Right renal pelvis (tissue), 4 donors: ENCODE measurements around the gene EPHA5. TPM values are rescaled to one million over a fixed set of nuclear protein-coding genes. Genes with fewer than 3 reads are reported as not detected.

Experiments used
- DNase-seq, 4 donors: peaks; one replicate each; pipeline ENCODE4 v3.0.0-alpha.2; 2013; ENCODE audit warnings: low read depth in 4 of 4, low spot score in 3 of 4, missing footprints in 1 of 4
- polyA plus RNA-seq, 4 donors: library from polyadenylated mRNA; unstranded; fragments of 120-200 nt; gene quantifications; one replicate each; pipeline ENCODE4 v1.2.1, GENCODE V29; 2013; ENCODE audit not compliant: insufficient read length in 4 of 4

Gene EPHA5
- polyA plus RNA-seq: under 1 TPM; 0.40 to 0.67 (median 0.57) TPM

GRCh38 chr4:65670331-65671031 is at the start of gene EPHA5:
TSS of gene EPHA5 (minus strand) at chr4:65670489. CDS start at chr4:65669742, 747 bp downstream.
- peak; percentile 49 to 64 (median 59) for DNase-seq

- DNase-seq: no peak
Measured at GRCh38 chr4:65719635-65720034, 49.3 kb upstream of the EPHA5 start.

DNA sequence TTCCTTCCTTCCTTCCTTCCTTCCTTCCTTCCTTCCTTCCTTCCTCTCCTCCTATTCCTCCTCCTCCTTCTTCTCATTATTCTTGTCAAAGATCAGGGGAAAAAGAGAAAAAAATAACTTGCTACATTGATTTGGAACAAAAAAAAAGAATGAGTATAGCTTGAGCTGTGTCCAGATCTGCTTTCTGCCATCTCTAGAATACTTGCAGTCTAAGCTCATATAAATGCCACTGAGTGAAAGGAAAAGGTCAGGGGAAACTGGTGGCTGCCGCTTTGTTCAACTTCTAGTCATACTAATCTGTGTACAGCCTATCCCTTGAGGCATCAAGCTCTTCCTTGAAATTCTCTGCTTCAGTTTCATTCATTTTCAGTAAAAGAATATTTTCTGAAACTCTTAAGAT is 28.3 kb upstream of the EPHA5 start:
- no peak for DNase-seq

DNA sequence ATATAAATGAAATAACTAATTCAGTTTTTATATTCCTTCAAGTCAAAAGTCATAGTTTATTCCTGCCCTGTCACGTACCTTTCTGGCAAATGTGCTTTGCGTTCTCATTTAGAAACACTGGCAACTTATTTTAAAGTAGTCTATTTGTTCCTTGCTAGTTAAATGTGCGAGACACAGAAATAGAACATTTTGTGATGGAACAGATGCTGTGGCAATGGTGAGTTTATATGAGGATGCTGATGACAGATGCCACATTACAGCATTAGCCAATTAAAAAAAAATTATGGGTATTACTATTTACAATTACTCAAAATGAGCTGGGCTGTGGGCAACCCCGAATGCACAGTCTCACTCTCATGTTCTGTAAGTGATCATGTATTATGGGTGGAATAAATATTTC is 26.1 kb upstream of the EPHA5 start:
- no peak for DNase-seq

GRCh38 chr4:65671372-65671771 is 1.1 kb upstream of the EPHA5 start:
- DNase-seq: no peak

DNA sequence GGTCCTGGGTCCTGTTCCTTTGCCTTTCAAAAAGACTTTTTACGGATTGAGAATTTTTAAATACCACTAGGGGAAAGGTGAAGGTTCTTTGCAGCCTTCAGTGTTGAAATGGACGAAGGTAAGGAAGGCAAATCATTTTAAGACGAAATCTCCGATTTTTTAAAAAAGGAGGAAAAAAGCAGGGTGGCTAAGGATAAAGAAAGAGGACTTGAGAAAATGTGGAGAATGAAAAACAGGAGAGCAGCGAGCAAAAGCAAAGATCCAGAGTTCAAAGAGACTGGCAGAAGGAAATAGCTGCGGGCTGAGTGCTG is 314 bp downstream of the EPHA5 start:
- no peak for DNase-seq

DNA sequence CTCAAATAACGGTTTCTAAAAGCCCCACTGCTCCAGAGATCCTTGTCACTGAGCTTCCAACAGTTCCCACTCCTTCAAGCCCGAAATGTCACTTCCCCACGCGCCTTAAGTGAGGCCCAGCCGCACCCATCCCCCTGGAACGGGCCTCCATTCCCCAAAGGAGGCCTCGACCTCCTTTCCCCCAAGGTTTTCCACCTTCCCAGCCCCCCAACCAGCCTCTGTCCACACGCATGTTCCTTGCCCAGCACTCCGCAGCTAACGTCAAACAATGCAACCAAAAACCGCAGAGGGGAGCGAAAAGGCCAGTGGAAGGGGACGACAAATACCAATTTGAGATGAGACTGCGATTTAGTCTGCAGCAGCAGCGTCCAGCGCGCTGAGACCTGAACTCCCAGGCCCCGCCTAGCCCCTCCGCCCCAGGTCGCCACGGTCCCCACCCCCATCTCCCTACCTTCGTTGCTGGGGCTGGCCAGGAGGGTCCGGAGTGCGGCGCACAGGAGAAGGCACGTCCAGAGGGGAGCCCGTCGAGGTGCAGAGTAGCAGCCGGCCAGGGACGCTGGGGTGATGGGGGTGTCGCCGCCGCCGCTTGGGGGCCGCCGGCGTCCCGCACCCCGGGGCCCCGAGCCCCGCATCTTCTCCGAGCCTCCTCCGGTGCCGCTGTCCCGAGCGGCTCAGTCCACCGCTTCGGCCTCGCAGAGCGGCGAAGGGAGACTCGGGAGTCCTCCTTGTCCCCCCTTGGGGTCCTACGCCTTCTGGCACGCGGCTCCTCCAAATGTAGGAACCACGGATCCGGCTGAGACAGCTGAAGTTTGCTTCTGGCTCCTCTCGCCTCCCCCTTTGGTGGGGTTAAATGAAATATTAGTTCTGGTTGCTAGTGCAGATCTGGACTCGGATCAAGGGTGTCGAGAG is 924 bp downstream of the EPHA5 start:
- no peak for DNase-seq

DNA sequence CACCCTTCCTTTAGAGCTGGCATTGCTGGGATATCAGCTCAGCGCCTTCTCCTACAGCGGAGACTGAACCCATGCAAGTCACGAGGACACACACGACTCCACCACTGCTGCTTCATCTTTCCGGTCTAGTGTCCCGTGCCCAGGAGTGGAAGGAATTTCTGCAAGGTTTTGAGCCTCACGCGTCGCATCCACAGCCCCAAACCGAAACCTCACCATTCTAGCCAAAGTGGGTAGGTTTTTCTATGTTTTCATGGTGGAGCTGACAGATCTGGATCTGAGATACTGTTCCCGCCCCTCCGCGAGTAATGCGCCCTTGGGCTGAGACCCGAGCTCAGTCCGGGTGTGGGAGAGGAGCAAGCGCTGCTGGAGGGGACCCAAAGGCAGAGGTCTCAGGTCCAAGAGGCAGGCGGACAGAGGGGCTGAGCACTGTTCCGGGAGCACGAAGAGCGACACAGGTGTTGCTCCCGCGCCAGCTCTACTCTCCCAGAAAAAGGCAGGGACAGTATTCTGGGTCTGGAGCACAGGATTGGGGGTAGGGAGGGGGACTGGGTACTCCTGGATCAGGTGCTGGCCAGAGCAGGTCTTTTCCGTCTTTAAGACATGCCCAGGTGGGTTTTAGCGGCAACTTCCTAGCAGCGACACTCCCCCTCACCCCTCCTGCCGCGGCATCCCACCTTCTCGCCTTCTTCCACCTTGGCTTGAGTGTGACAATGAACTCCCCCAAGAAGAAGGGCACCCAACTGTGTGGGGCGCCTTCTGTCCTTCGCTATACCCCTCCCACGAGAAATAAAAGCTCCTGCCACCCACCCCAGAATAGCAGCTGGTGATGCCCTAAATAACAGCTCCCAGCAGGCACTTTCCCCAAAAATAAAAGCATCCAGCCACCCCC is 1.8 kb downstream of the EPHA5 start:
- no peak for DNase-seq

DNA sequence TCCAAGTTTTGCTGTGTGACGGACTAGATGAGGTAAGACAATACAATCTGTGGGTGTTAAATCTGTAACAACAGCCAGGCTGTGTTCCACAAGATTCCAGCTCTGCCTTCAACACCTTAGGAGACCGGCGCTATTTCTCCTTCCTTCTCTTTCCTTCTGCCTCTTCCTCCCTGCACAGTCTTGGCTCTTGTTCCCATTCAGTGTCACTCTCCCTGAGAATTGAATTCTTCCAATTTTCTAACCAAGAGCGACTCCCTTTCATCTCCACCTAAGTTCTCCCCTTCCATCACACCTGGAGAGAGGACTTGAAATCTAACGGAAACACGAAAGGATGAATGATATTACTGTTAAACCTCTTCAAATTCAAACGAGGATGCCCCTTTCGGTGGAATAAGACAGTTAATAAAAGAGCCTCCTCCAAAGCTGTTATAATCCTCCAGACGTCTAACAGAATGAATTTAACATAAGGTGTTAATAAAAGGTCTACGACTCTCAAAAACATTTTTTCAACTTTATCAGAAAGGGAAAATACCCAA is 2.7 kb downstream of the EPHA5 start:
- no peak for DNase-seq

DNA sequence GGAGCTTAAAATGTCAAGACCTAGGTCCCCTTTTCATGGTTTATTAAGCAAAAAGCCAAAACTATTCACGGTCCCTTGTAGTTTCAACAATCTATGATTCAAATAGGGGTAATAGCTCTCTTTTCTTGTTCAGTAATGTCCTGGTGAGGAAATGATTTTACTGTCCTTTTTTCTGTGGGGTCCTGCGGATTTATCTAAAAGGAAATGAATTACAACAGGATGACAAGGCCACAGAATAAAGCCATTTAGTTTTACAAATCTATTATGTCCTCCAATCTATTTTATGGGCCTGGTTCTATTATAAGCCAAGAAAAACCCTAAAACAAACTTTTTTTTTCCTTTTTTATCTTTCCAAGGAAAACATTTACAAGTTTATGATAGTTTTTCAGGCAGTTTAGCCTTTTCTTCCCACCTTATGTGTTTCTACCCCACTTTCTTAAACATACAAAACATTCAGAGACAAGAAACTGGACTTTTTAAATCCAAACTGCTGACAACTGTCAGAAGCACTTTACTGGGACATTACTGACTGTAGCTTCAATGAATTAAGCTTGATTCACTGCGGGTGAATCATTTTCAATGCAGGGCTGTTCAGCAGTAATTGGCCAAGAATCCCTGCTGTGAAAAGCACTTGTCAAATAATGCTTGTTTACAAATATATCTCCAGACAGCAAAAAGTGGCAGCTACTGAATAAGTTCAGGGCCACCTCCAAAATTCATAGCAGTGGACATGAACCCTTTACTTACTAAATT is 4.3 kb downstream of the EPHA5 start:
- DNase-seq: no peak

DNA sequence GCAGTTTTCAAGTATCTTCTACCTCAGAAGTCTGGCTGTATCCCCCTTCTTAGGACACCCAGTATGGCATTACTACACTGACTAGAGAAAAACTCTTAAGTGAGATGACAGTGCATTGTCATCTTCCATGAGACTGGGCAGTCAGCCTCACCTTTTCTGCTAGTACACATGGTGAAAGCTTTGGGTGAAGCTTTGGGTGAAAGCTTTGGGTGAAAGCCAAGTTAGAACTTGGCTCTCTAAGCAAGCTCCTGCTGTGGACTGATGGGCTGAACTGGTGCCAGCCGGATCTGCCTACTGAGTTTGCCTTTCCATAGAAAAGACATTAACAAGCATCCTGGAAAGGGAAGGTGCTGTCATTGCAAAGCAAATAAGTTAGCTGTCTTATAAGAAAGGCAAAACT is 8.8 kb downstream of the EPHA5 start:
- DNase-seq: no peak

DNA sequence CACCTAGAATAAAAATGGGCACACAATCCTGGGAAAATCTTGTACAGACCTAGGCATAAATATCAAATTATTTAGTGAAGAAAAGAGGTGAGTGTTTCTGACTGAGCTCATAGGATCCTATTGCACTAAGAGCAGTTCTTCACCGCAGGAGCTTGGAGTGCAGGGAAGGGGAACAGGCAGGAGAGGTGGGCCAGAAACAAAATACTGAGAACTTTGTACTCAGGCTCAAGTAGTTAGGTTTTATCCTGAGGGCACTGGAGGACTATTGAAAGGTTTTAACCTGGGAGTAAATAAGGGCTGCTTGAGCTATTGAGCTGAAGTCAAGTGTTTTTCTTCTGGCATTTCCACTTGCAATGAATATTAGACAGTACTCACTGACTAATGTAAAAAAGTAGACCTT is 12.2 kb downstream of the EPHA5 start:
- DNase-seq: no peak

- no peak for DNase-seq
Measured at GRCh38 chr4:65656008-65656407, 14.3 kb downstream of the EPHA5 start.

DNA sequence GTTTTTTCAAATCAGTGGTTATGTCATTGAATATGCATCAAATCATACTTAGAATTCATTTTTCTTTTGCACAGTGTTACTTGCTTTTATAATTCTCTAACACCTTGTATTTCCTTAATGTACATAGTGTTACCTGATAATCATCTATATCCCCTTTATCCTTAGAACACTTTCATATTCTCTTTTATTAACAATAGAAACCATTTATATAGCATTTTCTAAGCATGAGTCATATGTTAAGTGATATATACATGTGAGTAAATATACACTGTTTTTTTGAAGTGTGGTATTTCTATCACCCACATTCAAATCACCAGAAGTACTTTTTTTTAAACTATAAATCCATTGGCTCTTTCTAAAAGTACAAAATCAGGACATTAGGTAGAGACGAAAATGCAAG is 15.3 kb downstream of the EPHA5 start:
- DNase-seq: no peak

DNA sequence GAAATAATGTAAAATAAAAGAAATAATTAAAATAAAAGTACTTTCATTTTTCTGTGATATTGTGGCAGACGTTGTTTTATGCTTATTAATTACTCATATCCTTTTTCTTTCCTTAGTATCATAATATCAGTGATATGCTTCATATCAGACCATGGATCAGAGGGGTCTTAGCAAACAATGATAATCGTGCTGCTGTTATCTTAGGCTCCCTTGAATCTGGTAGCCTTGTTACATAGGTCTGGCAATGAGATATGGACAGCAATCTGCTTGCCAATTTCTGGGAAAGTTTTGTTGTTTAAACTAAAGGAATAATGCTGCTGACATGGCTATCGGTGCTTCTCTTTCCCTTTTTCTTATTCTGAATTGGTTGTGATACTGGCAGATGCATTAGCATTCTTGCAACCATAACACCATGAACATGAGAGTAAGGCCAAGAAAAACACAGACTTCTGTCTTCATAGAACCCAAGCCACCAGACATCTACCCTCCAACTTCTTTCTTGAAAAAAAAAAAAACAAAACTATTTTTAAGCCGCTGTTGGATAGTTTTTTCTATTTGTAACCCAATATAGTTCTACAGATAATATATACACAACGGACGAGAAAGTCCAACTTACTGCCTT is 16.4 kb downstream of the EPHA5 start:
- no peak for DNase-seq

GRCh38 chr4:65651751-65652150 is 18.5 kb downstream of the EPHA5 start:
- DNase-seq: no peak

DNA sequence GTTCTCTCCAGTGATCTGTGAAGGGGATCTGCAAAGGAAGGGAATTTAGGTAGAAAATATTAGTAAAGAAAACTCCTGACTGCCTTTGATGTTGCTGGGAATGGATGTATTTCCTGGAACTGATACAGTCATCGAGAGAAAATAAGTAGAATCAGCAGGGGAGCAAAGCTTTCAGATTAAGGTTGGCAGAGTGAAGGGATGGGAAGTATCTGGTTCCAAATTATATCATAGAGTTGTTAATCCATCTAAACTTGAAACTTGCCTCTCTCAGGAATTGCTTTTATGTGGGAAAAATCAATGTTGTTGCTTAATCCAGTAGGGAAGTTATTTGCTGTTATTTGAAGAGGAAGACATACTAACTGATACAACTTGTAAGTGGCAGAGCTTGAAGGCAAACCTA is 19.3 kb downstream of the EPHA5 start:
- no peak for DNase-seq

DNA sequence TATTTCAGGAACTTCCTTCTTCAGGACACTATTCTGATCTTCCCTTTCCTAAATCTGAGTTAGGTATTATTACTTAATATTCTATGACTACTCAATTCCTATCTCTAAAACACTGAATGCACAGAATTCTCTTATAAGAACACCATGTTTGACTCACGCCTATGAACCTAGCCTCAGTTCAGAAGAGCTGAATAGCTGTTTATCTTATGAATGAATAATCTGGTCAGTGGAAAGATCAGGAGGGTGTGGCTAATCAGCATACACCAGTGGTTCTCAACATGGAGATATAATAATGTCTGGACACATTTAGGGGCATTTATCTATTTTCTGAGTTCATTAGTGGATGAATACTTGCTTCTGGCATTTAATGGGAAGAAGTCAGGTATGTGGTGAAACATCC is 24.2 kb downstream of the EPHA5 start:
- DNase-seq: no peak

- DNase-seq: no peak
Measured at GRCh38 chr4:65645185-65645584, 25.1 kb downstream of the EPHA5 start.
